ENCODE measurements around the gene PRSS33. TPM values are rescaled to one million over a fixed set of nuclear protein-coding genes. Genes with fewer than 3 reads are reported as not detected.

PRSS33 gene
- total RNA-seq, 4 donors from 2014 or later: not detected

GRCh38 chr16:2745116-2745890 lies 42.1 kb downstream of the PRSS33 start:
- no peak overlapping the region for H3K27ac ChIP-seq
- H3K4me1 ChIP-seq: no peaks in the 10 kb centered on the region
- H3K27me3 ChIP-seq: no peaks in the 10 kb centered on the region
- TF ChIP-seq EP300 (IDR thresholded peaks at IDR 0.05) (no peak), POLR2A (IDR thresholded peaks at IDR 0.05) (no peak), CTCF (IDR thresholded peaks at IDR 0.05) (no peak)
- DNase-seq (ENCODE audit: low spot score in 2 of 2): no peak
- no peak overlapping the region for H3K4me3 ChIP-seq
- no peaks in the 10 kb centered on the region for H3K9me3 ChIP-seq
- H3K36me3 ChIP-seq: peaks cover 0 to 10% (median 0%) of the 10 kb centered on the region in 3 donors
- 65 to 78% methylated on average over 15 of the region's 15 CpGs for WGBS, 2 donors

GRCh38 chr16:2744711-2745110 lies 42.6 kb downstream of the PRSS33 start:
- peaks cover 0 to 1% of the 10 kb centered on the region in 2 donors for H3K27me3 ChIP-seq
- no peaks in the 10 kb centered on the region for H3K4me1 ChIP-seq
- WGBS, 2 donors: 89% methylated on average over 6 of the region's 6 CpGs
- no peaks in the 10 kb centered on the region for H3K9me3 ChIP-seq
- peaks cover 0 to 10% (median 0%) of the 10 kb centered on the region in 3 donors for H3K36me3 ChIP-seq
- DNase-seq (ENCODE audit: low spot score in 2 of 2): no peak
- no peak overlapping the region for H3K27ac ChIP-seq
- TF ChIP-seq EP300 (IDR thresholded peaks at IDR 0.05) (no peak), CTCF (IDR thresholded peaks at IDR 0.05) (no peak), POLR2A (IDR thresholded peaks at IDR 0.05) (no peak)
- H3K4me3 ChIP-seq: no peak overlapping the region

GRCh38 chr16:2743007-2743810 lies 44.2 kb downstream of the PRSS33 start:
- no peaks in the 10 kb centered on the region for H3K9me3 ChIP-seq
- no peak overlapping the region for H3K27ac ChIP-seq
- 88 to 92% methylated on average over 17 to 19 of the region's 19 CpGs for WGBS, 2 donors
- no peak for DNase-seq (ENCODE audit: low spot score in 2 of 2)
- H3K4me1 ChIP-seq: no peaks in the 10 kb centered on the region
- TF ChIP-seq CTCF (IDR thresholded peaks at IDR 0.05) (no peak), EP300 (IDR thresholded peaks at IDR 0.05) (no peak), POLR2A (IDR thresholded peaks at IDR 0.05) (no peak)
- H3K36me3 ChIP-seq: peaks cover 0 to 10% (median 0%) of the 10 kb centered on the region in 3 donors
- H3K4me3 ChIP-seq: no peak overlapping the region
- H3K27me3 ChIP-seq: peaks cover 0 to 8% of the 10 kb centered on the region in 2 donors

- no peaks in the 10 kb centered on the region for H3K9me3 ChIP-seq
- peaks cover 0 to 15% of the 10 kb centered on the region in 2 donors for H3K27me3 ChIP-seq
- no peak for TF ChIP-seq POLR2A (IDR thresholded peaks at IDR 0.05)
- no peak for TF ChIP-seq EP300 (IDR thresholded peaks at IDR 0.05)
- no peak for TF ChIP-seq CTCF (IDR thresholded peaks at IDR 0.05)
- DNase-seq (ENCODE audit: low spot score in 2 of 2): no peak
- H3K27ac ChIP-seq: no peak overlapping the region
- H3K4me3 ChIP-seq: no peak overlapping the region
- H3K4me1 ChIP-seq: no peaks in the 10 kb centered on the region
- H3K36me3 ChIP-seq: peaks cover 0 to 10% (median 0%) of the 10 kb centered on the region in 3 donors
- WGBS, 2 donors: 93 to 94% methylated on average over 9 to 12 of the region's 12 CpGs
Measured at GRCh38 chr16:2742323-2743006, 44.9 kb downstream of the PRSS33 start.
